H1 (cell line): Measurements from ENCODE around the gene MGAT5B. TPM values are rescaled to one million over a fixed set of nuclear protein-coding genes. Genes with fewer than 3 reads are reported as not detected.

Source experiments
- BCL11A ChIP-seq, 2 experiments: IDR thresholded peaks; one replicate each; pipeline ENCODE4 v1.6.1; 2011; ENCODE audit warnings: low read depth in 2 of 2, low read length in 2 of 2, mild to moderate bottlenecking in 2 of 2
- EP300 ChIP-seq, 2 experiments: IDR thresholded peaks; 1 replicate in 1 of 2; 2 replicates in 1 of 2; pipeline ENCODE4 v1.6.1; 2011 to 2012; ENCODE audit warnings: low read depth in 2 of 2, low read length in 2 of 2, mild to moderate bottlenecking in 2 of 2, borderline replicate concordance in 1 of 2, inconsistent platforms in 1 of 2, moderate library complexity in 1 of 2
- RFX5 ChIP-seq: IDR thresholded peaks from 2 replicates; pipeline ENCODE4 v1.6.1; 2011; ENCODE audit warnings: low read depth, low read length, improper control_type of control experiment, borderline replicate concordance
- SUZ12 ChIP-seq: fragments of 200-600 bp; sonication (generic); IDR thresholded peaks from 2 replicates; pipeline ENCODE4 v1.6.1; 2012; ENCODE audit warnings: mild to moderate bottlenecking, inconsistent platforms, low read length, moderate library complexity, mixed read lengths
- TBP ChIP-seq: IDR thresholded peaks from 2 replicates; pipeline ENCODE4 v1.6.1; 2011; ENCODE audit warnings: low read depth, low read length, improper control_type of control experiment
- polyA plus RNA-seq, 7 experiments: library from polyadenylated mRNA; depleted of rRNA in 3 of 7; stranded (reverse) in 5 of 7; unstranded in 2 of 7; fragments of >200 nt in 5 of 7; fragments of 200-250 nt in 2 of 7; gene quantifications; 1 replicate in 5 of 7; 2 replicates in 1 of 7; 4 replicates in 1 of 7; pipeline versions ENCODE4 v1.2.1 to v1.2.3, GENCODE V29; 2011 to 2013; ENCODE audit warnings: missing spikeins in 2 of 7, mixed read lengths in 2 of 7
- total RNA-seq: library from RNA; stranded (reverse); fragmentation: NEBNext Ultra II Directional; extraction: Animal tissue kit (Norgen Biotek cat#: 25700); gene quantifications from 2 replicates; pipeline ENCODE4 v1.2.1, GENCODE V29; 2021

The MGAT5B gene
- total and polyA plus RNA-seq, 2 of the 8 experiments (the other 6 are each of a cell fraction or from before 2014, with no cell fraction given): 7.9 to 8.2 TPM

- no peak for TF ChIP-seq RFX5
- no peak for TF ChIP-seq TBP
- TF ChIP-seq EP300 (IDR thresholded peaks at IDR 0.05; ENCODE audit: borderline replicate concordance in 1 of 2, low read depth in 2 of 2, low read length in 2 of 2): no peak
- no peak for TF ChIP-seq BCL11A (IDR thresholded peaks at IDR 0.05; ENCODE audit: low read depth in 2 of 2, low read length in 2 of 2)
- TF ChIP-seq SUZ12: no peak
Observed at GRCh38 chr17:76914937-76915336, 46.7 kb downstream of the MGAT5B start (continued).
